Bronchial epithelial cell (primary cell): ENCODE results near the gene RUVBL1. TPM values are rescaled to one million over a fixed set of nuclear protein-coding genes. Genes with fewer than 3 reads are reported as not detected.

Experiments
- DNase-seq: peaks from one replicate; pipeline ENCODE4 v3.0.0-alpha.2; 2010; ENCODE audit warnings: low read depth
- FAIRE-seq: peaks from 2 replicates; lab custom pipeline; 2011; peaks lifted over from hg19 to GRCh38; lab: Jason Lieb, UNC
- H3K27me3 ChIP-seq: 2 replicates; pipeline ENCODE4 v1.5.1; 2011; ENCODE audit warnings: low read length; ENCODE audit not compliant: control insufficient read depth, insufficient read depth
- H3K36me3 ChIP-seq: 2 replicates; pipeline ENCODE4 v1.5.1; 2011; ENCODE audit warnings: low read length; ENCODE audit not compliant: control insufficient read depth, insufficient read depth
- H3K4me3 ChIP-seq: 2 replicates; pipeline ENCODE4 v1.5.1; 2011; ENCODE audit warnings: mild to moderate bottlenecking, low read depth, low read length, control low read depth
- CTCF ChIP-seq: IDR thresholded peaks from 2 replicates; pipeline ENCODE4 v1.5.1; 2011; ENCODE audit warnings: mild to moderate bottlenecking, moderate library complexity, low read length, control low read depth, inconsistent platforms; ENCODE audit not compliant: insufficient read depth, severe bottlenecking
- total RNA-seq: library from RNA; depleted of rRNA; stranded (reverse); fragments of >200 nt; gene quantifications from 2 replicates; pipeline ENCODE4 v1.2.1, GENCODE V29; 2014

Gene RUVBL1
- total RNA-seq, 1 donor from 2014 or later = 60.8 TPM

- peak; percentile 52 for DNase-seq
- Histone ChIP-seq H3K27me3 (no peaks in the 10 kb centered on the region), H3K36me3 (peaks cover 24% of the 10 kb centered on the region), H3K4me3 (no peak overlapping the region)
- peak; percentile 60 for FAIRE-seq
- no peak for TF ChIP-seq CTCF
Observed at GRCh38 chr3:128080323-128081080, 43.1 kb downstream of the RUVBL1 start.

- H3K36me3 ChIP-seq = peaks cover 22% of the 10 kb centered on the region
- no peak overlapping the region for H3K4me3 ChIP-seq
- FAIRE-seq (no peak), DNase-seq (no peak)
- no peaks in the 10 kb centered on the region for H3K27me3 ChIP-seq
- TF ChIP-seq CTCF = no peak
Observed at GRCh38 chr3:128079823-128080222, 43.8 kb downstream of the RUVBL1 start.

GRCh38 chr3:128078875-128079274 lies 44.7 kb downstream of the RUVBL1 start:
- Histone ChIP-seq H3K4me3 (no peak overlapping the region), H3K27me3 (no peaks in the 10 kb centered on the region), H3K36me3 (peaks cover 17% of the 10 kb centered on the region)
- FAIRE-seq (no peak), DNase-seq (no peak)
- no peak for TF ChIP-seq CTCF

GRCh38 chr3:128078322-128078721 lies 45.3 kb downstream of the RUVBL1 start:
- Histone ChIP-seq H3K27me3 (no peaks in the 10 kb centered on the region), H3K36me3 (peaks cover 14% of the 10 kb centered on the region)
- no peak for DNase-seq

GRCh38 chr3:128077665-128078064 lies 45.9 kb downstream of the RUVBL1 start:
- no peak for DNase-seq
- no peak for TF ChIP-seq CTCF
- H3K27me3 ChIP-seq = no peaks in the 10 kb centered on the region
- H3K36me3 ChIP-seq = peaks cover 11% of the 10 kb centered on the region
- FAIRE-seq = no peak
- no peak overlapping the region for H3K4me3 ChIP-seq

More at GRCh38 chr3:128078322-128078721, 45.3 kb downstream of the RUVBL1 start:
- FAIRE-seq = no peak
- H3K4me3 ChIP-seq = no peak overlapping the region
- no peak for TF ChIP-seq CTCF
